AG09309 (cell line): Measurements from ENCODE around the gene UPB1.

Source experiments
- DNase-seq: peaks from one replicate; pipeline ENCODE4 v3.0.0-alpha.2; 2010; ENCODE audit warnings: low read depth
- H3K4me3 ChIP-seq: 2 replicates; pipeline ENCODE4 v1.5.1; 2011; ENCODE audit warnings: mild to moderate bottlenecking, low read depth, low read length, moderate library complexity; ENCODE audit not compliant: control insufficient read depth
- TF ChIP-seq, protein P1 (sequence below): IDR thresholded peaks from 2 replicates; pipeline ENCODE4 v1.5.1; 2011; ENCODE audit warnings: mild to moderate bottlenecking, low read depth, low read length, inconsistent platforms; ENCODE audit not compliant: insufficient read depth, control insufficient read depth; ENCODE audit errors: missing control alignments

The UPB1 gene

GRCh38 chr22:24455039-24455438 lies 40.1 kb upstream of the UPB1 start:
- DNase-seq = no peak
- TF ChIP-seq, protein P1, sequence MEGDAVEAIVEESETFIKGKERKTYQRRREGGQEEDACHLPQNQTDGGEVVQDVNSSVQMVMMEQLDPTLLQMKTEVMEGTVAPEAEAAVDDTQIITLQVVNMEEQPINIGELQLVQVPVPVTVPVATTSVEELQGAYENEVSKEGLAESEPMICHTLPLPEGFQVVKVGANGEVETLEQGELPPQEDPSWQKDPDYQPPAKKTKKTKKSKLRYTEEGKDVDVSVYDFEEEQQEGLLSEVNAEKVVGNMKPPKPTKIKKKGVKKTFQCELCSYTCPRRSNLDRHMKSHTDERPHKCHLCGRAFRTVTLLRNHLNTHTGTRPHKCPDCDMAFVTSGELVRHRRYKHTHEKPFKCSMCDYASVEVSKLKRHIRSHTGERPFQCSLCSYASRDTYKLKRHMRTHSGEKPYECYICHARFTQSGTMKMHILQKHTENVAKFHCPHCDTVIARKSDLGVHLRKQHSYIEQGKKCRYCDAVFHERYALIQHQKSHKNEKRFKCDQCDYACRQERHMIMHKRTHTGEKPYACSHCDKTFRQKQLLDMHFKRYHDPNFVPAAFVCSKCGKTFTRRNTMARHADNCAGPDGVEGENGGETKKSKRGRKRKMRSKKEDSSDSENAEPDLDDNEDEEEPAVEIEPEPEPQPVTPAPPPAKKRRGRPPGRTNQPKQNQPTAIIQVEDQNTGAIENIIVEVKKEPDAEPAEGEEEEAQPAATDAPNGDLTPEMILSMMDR = no peak
- H3K4me3 ChIP-seq = no peak overlapping the region

GRCh38 chr22:24455751-24456426 lies 39.2 kb upstream of the UPB1 start:
- TF ChIP-seq, protein P1 = no peak
- no peak for DNase-seq
- H3K4me3 ChIP-seq = no peak overlapping the region

- TF ChIP-seq, protein P1 = no peak
- no peak for DNase-seq
- no peak overlapping the region for H3K4me3 ChIP-seq
Measured at GRCh38 chr22:24457894-24458420, 37.2 kb upstream of the UPB1 start.

DNA sequence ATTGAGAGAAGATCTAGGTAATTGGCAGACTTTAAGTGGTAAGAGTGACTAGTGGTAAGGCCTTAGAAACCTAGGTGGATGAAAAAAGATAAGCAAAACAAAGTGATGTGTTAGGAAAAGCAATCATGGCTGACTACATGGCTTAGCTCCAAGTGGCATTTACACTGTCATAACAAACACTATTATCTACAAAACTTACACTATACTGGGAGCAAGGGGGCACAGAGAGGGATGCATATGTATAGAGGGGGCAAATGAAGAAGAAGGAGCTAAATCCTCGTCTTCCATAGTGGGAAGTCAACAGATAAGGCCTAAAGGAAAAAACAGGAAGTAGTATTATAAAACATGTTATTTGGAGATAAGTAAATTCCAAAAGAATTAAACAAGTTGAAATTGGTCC lies 35.2 kb upstream of the UPB1 start:
- no peak overlapping the region for H3K4me3 ChIP-seq
- TF ChIP-seq, protein P1 = no peak
- DNase-seq = no peak

- TF ChIP-seq, protein P1 = no peak
- H3K4me3 ChIP-seq = no peak overlapping the region
- DNase-seq = no peak
Measured at GRCh38 chr22:24460418-24461089, 34.6 kb upstream of the UPB1 start.

DNA sequence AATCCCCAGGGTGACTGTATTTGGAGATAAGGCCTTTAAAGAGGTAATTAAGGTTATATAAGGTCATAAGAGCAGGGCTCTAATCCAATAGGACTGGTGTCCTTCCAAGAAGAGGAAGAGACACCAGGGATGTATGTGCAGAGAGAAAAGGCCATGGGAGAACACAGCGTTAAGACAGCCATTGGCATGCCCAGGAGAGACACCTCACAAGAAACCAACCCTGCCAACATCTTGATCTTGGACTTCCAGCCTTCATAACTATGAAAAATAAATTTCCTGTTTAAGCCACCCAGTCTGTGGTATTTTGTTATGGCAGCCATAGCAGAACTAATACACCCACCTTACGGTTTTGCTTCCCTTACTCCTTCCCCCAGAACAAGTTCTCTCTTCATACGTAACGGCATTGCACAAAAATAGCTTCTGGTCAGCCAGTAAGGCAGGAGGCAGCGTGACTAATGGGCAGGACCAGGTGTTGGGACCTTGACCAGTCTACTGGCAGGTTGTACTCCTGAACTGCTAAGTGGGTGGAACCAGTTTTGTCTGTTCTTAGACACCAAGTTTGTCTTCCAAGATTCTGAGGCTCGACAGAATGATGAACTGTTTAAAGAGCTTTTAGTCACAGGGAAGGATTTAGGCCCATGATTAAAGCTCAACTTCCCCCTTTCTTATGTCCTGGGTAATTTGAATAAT lies 31.9 kb upstream of the UPB1 start:
- no peak for DNase-seq
- H3K4me3 ChIP-seq = no peak overlapping the region
- TF ChIP-seq, protein P1 = no peak
